Measurements from ENCODE around the gene FAM118B. TPM values are rescaled to one million over a fixed set of nuclear protein-coding genes. Genes with fewer than 3 reads are reported as not detected.

The FAM118B gene
- total and polyA plus RNA-seq, 2 of the 4 experiments (the other 2 are of a cell fraction) = 20.0 to 27.2 TPM

GRCh38 chr11:126211236-126212088 is at the start of gene FAM118B, which contains the start of gene RPUSD4 (continued):
- TF ChIP-seq RCOR1 (IDR thresholded peaks at IDR 0.05; ENCODE audit: insufficient replicate concordance, low read length) = no peak
- TF ChIP-seq CTCF (conservative IDR thresholded peaks at IDR 0.05; ENCODE audit: low read depth, low read length) = no peak
